GM12878 (cell line): ENCODE results near the gene EIF6. TPM values are rescaled to one million over a fixed set of nuclear protein-coding genes. Genes with fewer than 3 reads are reported as not detected.
"Not testable (repeated sequence)": the region's sequence is repeated elsewhere in the genome, so short reads cannot be mapped to it uniquely, and the experiment has no call there.

Experiments
- ATAC-seq: fragments of 200-7000 bp; cut with Tn5 transposase; 3 replicates; pipeline ENCODE4 v1.9.1; 2020; ENCODE audit warnings: mild to moderate bottlenecking, moderate library complexity
- BruUV-seq: library from RNA; stranded (reverse); fragments of 400-500 nt; replicated peaks from 2 replicates; lab custom pipeline; 2021; lab: Mats Ljungman, UMichigan
- CTCF ChIA-PET: fragments of 300-600 bp; sonication (Branson Sonifier 250); formaldehyde crosslinking; extraction: SDS; loops from one replicate; lab custom pipeline; 2021; ENCODE audit warnings: inconsistent platforms; lab: Yijun Ruan, JAX
- POLR2A ChIA-PET: fragments of 350-600 bp; formaldehyde crosslinking; extraction: SDS; loops from one replicate; lab custom pipeline; 2021; ENCODE audit warnings: inconsistent platforms; lab: Charles Lee
- RAD21 ChIA-PET: fragments of 300-600 bp; sonication (Branson Sonifier 250); formaldehyde crosslinking; loops from one replicate; lab custom pipeline; 2023; ENCODE audit warnings: antibody characterized with exemption; ENCODE audit not compliant: unreplicated experiment; lab: Charles Lee
- SMC1A ChIA-PET: fragments of 300-600 bp; sonication (Branson Sonifier 250); formaldehyde crosslinking; loops from one replicate; lab custom pipeline; 2023; ENCODE audit not compliant: unreplicated experiment, uncharacterized antibody; lab: Charles Lee
- DNase-seq: peaks from one replicate; pipeline ENCODE4 v3.0.0-alpha.2; 2011; ENCODE audit warnings: low read depth, low spot score
- FAIRE-seq: peaks from 3 replicates; lab custom pipeline; 2011; peaks lifted over from hg19 to GRCh38; lab: Jason Lieb, UNC
- H2AFZ ChIP-seq: 2 replicates; pipeline ENCODE4 v1.6.0; 2011; ENCODE audit warnings: low read depth, low read length, control low read depth; ENCODE audit not compliant: control insufficient read depth
- H3K27ac ChIP-seq: 2 replicates; pipeline ENCODE4 v1.5.1; 2011; ENCODE audit warnings: control low read depth; ENCODE audit not compliant: control insufficient read depth, insufficient read depth
- H3K27me3 ChIP-seq, 2 experiments: replicated peaks in 1 of 2; 2 replicates each; pipeline versions ENCODE4 v1.6.0 to v1.6.1; 2011; ENCODE audit warnings: low read length in 1 of 2; ENCODE audit not compliant: control insufficient read depth in 2 of 2, insufficient read depth in 2 of 2
- H3K36me3 ChIP-seq, 2 experiments: 2 replicates each; pipeline ENCODE4 v1.5.1; 2011; ENCODE audit warnings: low read length in 1 of 2; ENCODE audit not compliant: control insufficient read depth in 2 of 2, insufficient read depth in 2 of 2
- H3K4me1 ChIP-seq: 2 replicates; pipeline ENCODE4 v1.6.1; 2011; ENCODE audit warnings: mild to moderate bottlenecking, low read length, moderate library complexity, mixed read lengths; ENCODE audit not compliant: control insufficient read depth, insufficient read depth
- H3K4me2 ChIP-seq: 2 replicates; pipeline ENCODE4 v1.6.0; 2011; ENCODE audit warnings: control low read depth; ENCODE audit not compliant: control insufficient read depth, insufficient read depth
- H3K4me3 ChIP-seq: fragments of 200-600 bp; sonication (generic); 2 replicates; pipeline ENCODE4 v1.5.1; 2016
- H3K79me2 ChIP-seq: 2 replicates; pipeline ENCODE4 v1.6.0; 2011; ENCODE audit warnings: low read length; ENCODE audit not compliant: control insufficient read depth, insufficient read depth
- H3K9ac ChIP-seq: 2 replicates; pipeline ENCODE4 v1.8.0; 2011; ENCODE audit warnings: low read length, control low read depth, mixed read lengths; ENCODE audit not compliant: control insufficient read depth, insufficient read depth
- H3K9me3 ChIP-seq: replicated peaks from 3 replicates; pipeline ENCODE4 v1.5.1; 2011; ENCODE audit warnings: mild to moderate bottlenecking, low read length; ENCODE audit not compliant: control insufficient read depth, insufficient read depth
- H4K20me1 ChIP-seq: 2 replicates; pipeline ENCODE4 v1.6.0; 2011; ENCODE audit not compliant: control insufficient read depth, insufficient read depth
- CHD4 ChIP-seq: fragments of 200-600 bp; sonication (generic); IDR thresholded peaks from 2 replicates; pipeline ENCODE4 v1.6.1; 2016; ENCODE audit warnings: mild to moderate bottlenecking
- JUNB ChIP-seq: IDR thresholded peaks from 2 replicates; pipeline ENCODE4 v1.6.1; 2016; ENCODE audit warnings: antibody characterized with exemption, mild to moderate bottlenecking
- KLF5 ChIP-seq: fragments of 450-650 bp; IDR thresholded peaks from 2 replicates; pipeline ENCODE4 v1.6.1; 2014; ENCODE audit warnings: mild to moderate bottlenecking; ENCODE audit not compliant: partially characterized antibody
- RB1 ChIP-seq: fragments of 450-650 bp; formaldehyde crosslinking; IDR thresholded peaks from 2 replicates; pipeline ENCODE4 v1.6.1; 2017; ENCODE audit warnings: mild to moderate bottlenecking, borderline replicate concordance
- RCOR1 ChIP-seq: conservative IDR thresholded peaks from 2 replicates; pipeline ENCODE4 v1.6.1; 2012; ENCODE audit warnings: low read depth, low read length, improper control_type of control experiment
- SUPT20H ChIP-seq: IDR thresholded peaks from 2 replicates; pipeline ENCODE4 v1.6.1; 2011; ENCODE audit warnings: low read depth, mild to moderate bottlenecking, low read length, moderate library complexity, borderline replicate concordance; ENCODE audit not compliant: control insufficient read depth
- YBX1 ChIP-seq: fragments of 450-650 bp; IDR thresholded peaks from 2 replicates; pipeline ENCODE4 v1.6.1; 2016; ENCODE audit warnings: antibody characterized with exemption
- WGBS: methylation state at CpG from one replicate; pipeline ENCODE4 v1.1.6; 2016; ENCODE audit warnings: low lambda C conversion rate; ENCODE audit not compliant: insufficient replicate concordance, insufficient coverage; ENCODE audit errors: missing lambda C conversion rate; 5-methylcytosine and 5-hydroxymethylcytosine counted together
- in situ Hi-C: fragments of 300-500 bp; cut with MboI; formaldehyde crosslinking; loops from 9 replicates; pipeline ENCODE4 v1.14.3; 2018; ENCODE audit warnings: mixed read lengths
- intact Hi-C: fragments of 100-400 bp; cut with micrococcal nuclease; formaldehyde crosslinking; loops from one replicate; pipeline ENCODE4 v1.14.2; 2022; ENCODE audit not compliant: unreplicated experiment
- polyA plus RNA-seq, 11 experiments: library from polyadenylated mRNA; depleted of rRNA in 4 of 11; unstranded in 6 of 11; stranded (reverse) in 5 of 11; fragments of >200 nt; fragmentation: Nextera tagmentation in 4 of 11; fragmentation: Illumina TruSeq in 1 of 11; extraction: Ambion mirVana in 4 of 11; extraction: Trizol in 1 of 11; gene quantifications; 1 replicate in 1 of 11; 2 replicates in 10 of 11; pipeline versions ENCODE4 v1.2.1 to v1.2.3, GENCODE V29; 2011 to 2016; ENCODE audit warnings: inconsistent platforms in 2 of 11, missing spikeins in 2 of 11, low read depth in 1 of 11
- total RNA-seq, 4 experiments: library from RNA; depleted of rRNA in 3 of 4; stranded (reverse); fragments of >200 nt in 3 of 4; fragmentation: Illumina TruSeq in 1 of 4; extraction: Trizol in 1 of 4; gene quantifications; 2 replicates each; pipeline versions ENCODE4 v1.2.1 to v1.2.3, GENCODE V29; 2013 to 2021

The EIF6 gene
- total and polyA plus RNA-seq, 10 of the 15 experiments (the other 5 are each of a cell fraction or from before 2014, with no cell fraction given): 127 to 607 (median 197) TPM

DNA sequence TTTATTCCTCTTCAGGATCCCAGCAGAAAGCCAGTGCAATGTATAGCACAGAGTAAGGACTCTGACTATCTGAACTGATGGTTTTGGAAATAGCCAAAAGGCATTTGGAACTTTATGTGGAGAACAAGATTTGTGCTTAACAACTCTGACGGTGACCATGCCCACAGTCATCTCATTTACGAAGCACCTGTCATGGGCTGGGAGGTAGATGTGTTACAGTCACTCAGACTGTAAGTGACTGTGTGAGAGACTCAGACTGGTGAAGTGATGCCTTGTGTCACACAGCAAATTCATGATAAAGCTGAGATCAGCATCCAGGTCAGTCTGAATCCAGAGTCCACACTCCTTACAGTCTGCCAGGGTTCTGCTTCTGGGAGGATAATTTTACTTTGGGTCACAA is 31.5 kb upstream of the EIF6 start (continued):
- TF ChIP-seq YBX1 (no peak), RCOR1 (no peak), CHD4 (no peak), RB1 (no peak), KLF5 (no peak), JUNB (no peak), SUPT20H (no peak)
- TF ChIP-seq, all 136 proteins: peak for 0

DNA sequence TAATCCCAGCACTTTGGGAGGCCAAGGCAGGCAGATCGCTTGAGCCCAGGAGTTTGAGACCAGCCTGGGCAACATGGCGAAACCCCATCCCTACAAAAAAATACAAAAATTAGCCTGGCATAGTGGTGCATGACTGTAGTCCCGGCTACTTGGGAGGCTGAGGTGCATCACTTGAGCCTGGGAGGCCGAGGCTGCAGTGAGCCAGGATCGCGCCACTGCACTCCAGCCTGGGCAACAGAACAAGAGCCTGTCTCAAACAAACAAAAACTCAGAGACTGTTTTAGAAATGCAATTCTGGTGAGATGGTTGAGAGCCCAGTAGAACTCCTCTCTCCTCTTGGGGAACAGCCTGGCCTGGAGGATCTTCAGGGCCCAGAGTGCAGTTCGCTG is 31.1 kb upstream of the EIF6 start:
- H3K27me3 ChIP-seq, H3K36me3 ChIP-seq, H3K4me3 ChIP-seq, SMC1A ChIA-PET, intact Hi-C loops, H3K27ac ChIP-seq, H3K4me2 ChIP-seq, H3K79me2 ChIP-seq, POLR2A ChIA-PET, ATAC-seq, RAD21 ChIA-PET, H4K20me1 ChIP-seq, DNase-seq, in situ Hi-C loops, H3K4me1 ChIP-seq, H2AFZ ChIP-seq, FAIRE-seq, BruUV-seq, H3K9ac ChIP-seq, H3K9me3 ChIP-seq: not testable (repeated sequence)
- 93% methylated on average over 7 of the region's 7 CpGs for WGBS
- CTCF ChIA-PET: interaction anchor here (1.5 to 2.2 kb wide), 2 partner anchors 12 to 14 kb away, joined by 4 to 18 read pairs; no protein-coding TSS in a partner anchor
